Activated CD8-positive, alpha-beta memory T cell treated with anti-CD3 and anti-CD28 coated beads for 4 hours (primary cell): ENCODE measurements around the gene AP1AR.

Source experiments
- DNase-seq, 2 donors: peaks; one replicate each; pipeline ENCODE4 v3.0.0-alpha.2; 2020; ENCODE audit warnings: low read depth in 2 of 2

AP1AR gene

GRCh38 chr4:112312610-112313239 lies 81.1 kb downstream of the AP1AR start:
- DNase-seq = no peak

GRCh38 chr4:112315446-112315845 lies 83.9 kb downstream of the AP1AR start:
- DNase-seq = no peak

GRCh38 chr4:112316360-112316759 lies 84.8 kb downstream of the AP1AR start:
- no peak for DNase-seq

- no peak for DNase-seq
Observed at GRCh38 chr4:112318239-112319142, 86.9 kb downstream of the AP1AR start.
